PC-3 (cell line): ENCODE results near the gene RETN. TPM values are rescaled to one million over a fixed set of nuclear protein-coding genes. Genes with fewer than 3 reads are reported as not detected.

Experiments
- ATAC-seq: fragments of 200-7000 bp; cut with Tn5 transposase; 2 replicates; pipeline ENCODE4 v1.9.1; 2020; ENCODE audit warnings: mild to moderate bottlenecking, moderate library complexity
- BruUV-seq: library from RNA; stranded (reverse); fragments of 400-500 nt; replicated peaks from 2 replicates; lab custom pipeline; 2021; lab: Mats Ljungman, UMichigan
- CTCF ChIA-PET: fragments of 300-600 bp; sonication (Branson Sonifier 250); formaldehyde crosslinking; loops from one replicate; lab custom pipeline; 2022; ENCODE audit warnings: antibody characterized with exemption; lab: Charles Lee
- POLR2A ChIA-PET: fragments of 300-600 bp; sonication (Branson Sonifier 250); formaldehyde crosslinking; loops from one replicate; lab custom pipeline; 2022; ENCODE audit warnings: antibody characterized with exemption; ENCODE audit not compliant: unreplicated experiment; lab: Charles Lee
- DNase-seq: peaks from one replicate; pipeline ENCODE4 v3.0.0-alpha.2; 2015
- H2AFZ ChIP-seq: fragments of 300-600 bp; sonication (generic); 2 replicates; pipeline ENCODE4 v1.6.0; 2016; ENCODE audit warnings: antibody characterized with exemption, low read length
- H3F3A ChIP-seq: fragments of 300-600 bp; sonication (generic); one replicate; pipeline ENCODE4 v1.6.0; 2017; ENCODE audit warnings: antibody characterized with exemption, low read length, control low read depth, mild to moderate bottlenecking; ENCODE audit not compliant: unreplicated experiment
- H3K27ac ChIP-seq: fragments of 300-600 bp; sonication (generic); 2 replicates; pipeline ENCODE4 v1.5.1; 2016; ENCODE audit warnings: mild to moderate bottlenecking, low read length
- H3K27me3 ChIP-seq: fragments of 300-600 bp; sonication (generic); 2 replicates; pipeline ENCODE4 v1.6.1; 2016; ENCODE audit warnings: low read length, mixed read lengths
- H3K36me3 ChIP-seq: fragments of 300-600 bp; sonication (generic); 2 replicates; pipeline ENCODE4 v1.6.1; 2016; ENCODE audit warnings: low read depth, mixed run types, low read length, mixed read lengths
- H3K4me1 ChIP-seq: fragments of 300-600 bp; sonication (generic); 2 replicates; pipeline ENCODE4 v1.5.1; 2016; ENCODE audit warnings: low read length; ENCODE audit not compliant: insufficient read depth
- H3K4me2 ChIP-seq: fragments of 300-600 bp; sonication (generic); 2 replicates; pipeline ENCODE4 v1.6.0; 2016; ENCODE audit warnings: low read length
- H3K4me3 ChIP-seq: fragments of 300-600 bp; sonication (generic); 2 replicates; pipeline ENCODE4 v1.5.1; 2016; ENCODE audit warnings: mild to moderate bottlenecking, low read length, mixed read lengths
- H3K79me2 ChIP-seq: fragments of 300-600 bp; sonication (generic); 2 replicates; pipeline ENCODE4 v1.6.1; 2017; ENCODE audit warnings: low read length, mixed read lengths
- H3K9ac ChIP-seq: fragments of 300-600 bp; sonication (generic); 2 replicates; pipeline ENCODE4 v1.6.0; 2016; ENCODE audit warnings: mild to moderate bottlenecking, low read length
- H3K9me2 ChIP-seq: fragments of 300-600 bp; sonication (generic); replicated peaks from 2 replicates; pipeline ENCODE4 v1.6.1; 2016; ENCODE audit warnings: mixed run types, low read length, mixed read lengths
- H3K9me3 ChIP-seq: fragments of 300-600 bp; sonication (generic); 2 replicates; pipeline ENCODE4 v1.6.1; 2016; ENCODE audit warnings: low read length, mixed read lengths
- H4K20me1 ChIP-seq: fragments of 300-600 bp; sonication (generic); 2 replicates; pipeline ENCODE4 v1.6.1; 2016; ENCODE audit warnings: low read length, mixed read lengths
- CTCF ChIP-seq: fragments of 300-600 bp; sonication (generic); conservative IDR thresholded peaks from 2 replicates; pipeline ENCODE4 v1.5.1; 2017; ENCODE audit warnings: antibody characterized with exemption, low read depth, mild to moderate bottlenecking, low read length
- EZH2 ChIP-seq: fragments of 300-600 bp; sonication (generic); IDR thresholded peaks from one replicate; pipeline ENCODE4 v1.6.1; 2017; ENCODE audit warnings: antibody characterized with exemption, mild to moderate bottlenecking, low read length; ENCODE audit not compliant: unreplicated experiment
- EZH2phosphoT487 ChIP-seq: fragments of 300-600 bp; sonication (generic); IDR thresholded peaks from 2 replicates; pipeline ENCODE4 v1.6.1; 2018; ENCODE audit warnings: mild to moderate bottlenecking, antibody characterized with exemption, low read length, borderline replicate concordance
- intact Hi-C: fragments of 100-400 bp; cut with micrococcal nuclease; formaldehyde crosslinking; loops from 2 replicates; pipeline ENCODE4 v1.9.0; 2023
- total RNA-seq: library from RNA; depleted of rRNA; stranded (reverse); fragments of >200 nt; gene quantifications from 2 replicates; pipeline ENCODE4 v1.2.3, GENCODE V29; 2014

The RETN gene
- total RNA-seq, 1 experiment from 2014 or later = not detected

GRCh38 chr19:7665076-7665475, 3.8 kb upstream of the RETN start:
- ATAC-seq = peak; percentile 20; the same call in 1 of the 2 replicates
- POLR2A ChIA-PET = no interaction called here

GRCh38 chr19:7669641-7670040, 792 bp downstream of the RETN start:
- BruUV-seq = no TSS peak

More at GRCh38 chr19:7665076-7665475, 3.8 kb upstream of the RETN start:
- intact Hi-C loops = no loop called here
- Histone ChIP-seq H3K4me2 (no peak overlapping the region), H3K9me3 (no peaks in the 10 kb centered on the region), H3K4me1 (no peaks in the 10 kb centered on the region), H3K79me2 (no peaks in the 10 kb centered on the region), H4K20me1 (no peaks in the 10 kb centered on the region), H2AFZ (no peak overlapping the region), H3K36me3 (no peaks in the 10 kb centered on the region), H3K9ac (no peak overlapping the region), H3K27ac (no peak overlapping the region), H3F3A (no peaks in the 10 kb centered on the region), H3K9me2 (no peaks in the 10 kb centered on the region), H3K27me3 (peaks cover 17% of the 10 kb centered on the region; the same call in 1 of the 2 replicates), H3K4me3 (no peak overlapping the region)
- CTCF ChIA-PET = no interaction called here
- TF ChIP-seq EZH2 = no peak
- no peak for TF ChIP-seq CTCF
- no peak for TF ChIP-seq EZH2phosphoT487
- DNase-seq = no peak
- no TSS peak for BruUV-seq

More at GRCh38 chr19:7669641-7670040, 792 bp downstream of the RETN start:
- H3K9me3 ChIP-seq = no peaks in the 10 kb centered on the region
- POLR2A ChIA-PET = no interaction called here
- no peak overlapping the region for H3K4me3 ChIP-seq
- H4K20me1 ChIP-seq = no peaks in the 10 kb centered on the region
- intact Hi-C loops = no loop called here
- no peaks in the 10 kb centered on the region for H3K4me1 ChIP-seq
- DNase-seq (no peak), ATAC-seq (no peak)
- H3K79me2 ChIP-seq = no peaks in the 10 kb centered on the region
- CTCF ChIA-PET = interaction anchor here (0.8 to 1.2 kb wide), 2 partner anchors 11 to 101 kb away, joined by 4 to 5 read pairs; partner anchors contain the start of gene TRAPPC5
- H2AFZ ChIP-seq = no peak overlapping the region
- H3K4me2 ChIP-seq = no peak overlapping the region
- H3F3A ChIP-seq = no peaks in the 10 kb centered on the region
- no peak for TF ChIP-seq CTCF
- no peak for TF ChIP-seq EZH2
- H3K36me3 ChIP-seq = no peaks in the 10 kb centered on the region
- no peaks in the 10 kb centered on the region for H3K9me2 ChIP-seq
- H3K27me3 ChIP-seq = peaks cover 8% of the 10 kb centered on the region; the same call in 1 of the 2 replicates
- H3K9ac ChIP-seq = no peak overlapping the region
- no peak overlapping the region for H3K27ac ChIP-seq
